A549 (cell line): ENCODE measurements around the gene CTNNBIP1. TPM values are rescaled to one million over a fixed set of nuclear protein-coding genes. Genes with fewer than 3 reads are reported as not detected.

Experiments
- ATAC-seq, 2 experiments: fragments of 200-7000 bp in 1 of 2; fragments of >200 bp in 1 of 2; cut with Nextera tagmentation in 1 of 2; cut with Tn5 transposase in 1 of 2; 3 replicates each; pipeline versions ENCODE4 v1.8.0 to v1.9.1; 2018 to 2020; ENCODE audit warnings: mild to moderate bottlenecking in 1 of 2, moderate library complexity in 1 of 2
- CTCF ChIA-PET: fragments of 300-600 bp; sonication (Branson Sonifier 250); formaldehyde crosslinking; extraction: SDS; loops from one replicate; lab custom pipeline; 2021; ENCODE audit warnings: antibody characterized with exemption, inconsistent platforms; lab: Yijun Ruan, JAX
- POLR2A ChIA-PET: fragments of 350-600 bp; formaldehyde crosslinking; extraction: SDS; loops from one replicate; lab custom pipeline; 2021; ENCODE audit warnings: antibody characterized with exemption, inconsistent platforms; lab: Yijun Ruan, JAX
- DNase-seq, 2 experiments: peaks; one replicate each; pipeline versions ENCODE4 v3.0.0 to v3.0.0-alpha.2; 2011 to 2016; ENCODE audit warnings: low read depth in 1 of 2, low spot score in 1 of 2
- FAIRE-seq: peaks from 2 replicates; lab custom pipeline; 2011; peaks lifted over from hg19 to GRCh38; lab: Jason Lieb, UNC
- H3K27ac ChIP-seq, 2 experiments: fragments of >200 bp; sonication (Bioruptor Twin); formaldehyde crosslinking; 3 replicates each; pipeline ENCODE4 v1.5.1; 2016 to 2017
- H3K4me1 ChIP-seq: fragments of >200 bp; sonication (Bioruptor Twin); formaldehyde crosslinking; 3 replicates; pipeline ENCODE4 v1.6.1; 2016
- H3K4me2 ChIP-seq: fragments of >200 bp; sonication (Bioruptor Twin); formaldehyde crosslinking; 3 replicates; pipeline ENCODE4 v1.6.1; 2016
- H3K4me3 ChIP-seq: fragments of >200 bp; sonication (Bioruptor Twin); formaldehyde crosslinking; 3 replicates; pipeline ENCODE4 v1.5.1; 2016
- H3K9me3 ChIP-seq: fragments of >200 bp; sonication (Bioruptor Twin); formaldehyde crosslinking; 3 replicates; pipeline ENCODE4 v1.6.1; 2016
- BHLHE40 ChIP-seq: IDR thresholded peaks from 2 replicates; pipeline ENCODE4 v1.6.1; 2012; ENCODE audit warnings: low read depth, low read length, inconsistent platforms
- CBX8 ChIP-seq: fragments of 200-600 bp; sonication (generic); IDR thresholded peaks from 2 replicates; pipeline ENCODE4 v1.6.1; 2016
- CHD4 ChIP-seq: fragments of 200-600 bp; sonication (generic); IDR thresholded peaks from 2 replicates; pipeline ENCODE4 v1.6.1; 2016; ENCODE audit warnings: antibody characterized with exemption, mild to moderate bottlenecking, borderline replicate concordance
- EP300 ChIP-seq, 2 experiments: fragments of >200 bp; sonication (Bioruptor Twin); formaldehyde crosslinking; IDR thresholded peaks; 2 replicates in 1 of 2; 3 replicates in 1 of 2; pipeline ENCODE4 v1.6.1; 2016 to 2017
- ESRRA ChIP-seq: fragments of 150-350 bp; IDR thresholded peaks from 2 replicates; pipeline ENCODE4 v1.6.1; 2014; ENCODE audit warnings: mild to moderate bottlenecking, low read length, borderline replicate concordance
- FOSB ChIP-seq: fragments of 250-450 bp; sonication (Bioruptor Pico); IDR thresholded peaks from 2 replicates; pipeline ENCODE4 v1.5.0; 2020; ENCODE audit warnings: mild to moderate bottlenecking, moderate library complexity
- FOXS1 ChIP-seq: fragments of 250-450 bp; sonication (Bioruptor Pico); IDR thresholded peaks from 2 replicates; pipeline ENCODE4 v1.5.0; 2020; ENCODE audit warnings: mild to moderate bottlenecking, moderate library complexity
- HDAC2 ChIP-seq: fragments of 200-600 bp; sonication (generic); IDR thresholded peaks from 2 replicates; pipeline ENCODE4 v1.6.1; 2016
- HOXA7 ChIP-seq: fragments of 250-450 bp; sonication (Bioruptor Pico); IDR thresholded peaks from 2 replicates; pipeline ENCODE4 v1.5.0; 2020; ENCODE audit warnings: mild to moderate bottlenecking, moderate library complexity
- HOXB5 ChIP-seq: fragments of 250-450 bp; sonication (Bioruptor Pico); IDR thresholded peaks from 2 replicates; pipeline ENCODE4 v1.5.0; 2020; ENCODE audit warnings: mild to moderate bottlenecking, moderate library complexity
- JUN ChIP-seq, 2 experiments: fragments of >200 bp; sonication (Bioruptor Twin); formaldehyde crosslinking; IDR thresholded peaks; 2 replicates in 1 of 2; 3 replicates in 1 of 2; pipeline ENCODE4 v1.6.1; 2016 to 2017
- MAFK ChIP-seq: fragments of 450-650 bp; IDR thresholded peaks from 2 replicates; pipeline ENCODE4 v1.6.1; 2014; ENCODE audit not compliant: partially characterized antibody
- MYC ChIP-seq: IDR thresholded peaks from 2 replicates; pipeline ENCODE4 v1.6.1; 2012; ENCODE audit warnings: mild to moderate bottlenecking, inconsistent platforms, low read length, improper control_type of control experiment, borderline replicate concordance
- NR3C1 ChIP-seq: fragments of >200 bp; sonication (Bioruptor Twin); formaldehyde crosslinking; IDR thresholded peaks from 3 replicates; pipeline ENCODE4 v1.6.1; 2017
- RARB ChIP-seq: fragments of 250-450 bp; sonication (Bioruptor Pico); IDR thresholded peaks from 2 replicates; pipeline ENCODE4 v1.8.0; 2021; ENCODE audit warnings: mild to moderate bottlenecking, moderate library complexity
- RFX5 ChIP-seq: fragments of 450-650 bp; IDR thresholded peaks from 2 replicates; pipeline ENCODE4 v1.7.1; 2014; ENCODE audit warnings: antibody characterized with exemption, mild to moderate bottlenecking, moderate library complexity
- SREBF2 ChIP-seq: fragments of 450-650 bp; IDR thresholded peaks from 2 replicates; pipeline ENCODE4 v1.6.1; 2014; ENCODE audit warnings: mild to moderate bottlenecking, moderate library complexity
- TFCP2L1 ChIP-seq: fragments of 250-450 bp; sonication (Bioruptor Pico); IDR thresholded peaks from 2 replicates; pipeline ENCODE4 v1.5.0; 2021; ENCODE audit warnings: mild to moderate bottlenecking
- ZC3H11A ChIP-seq: fragments of 450-650 bp; IDR thresholded peaks from 2 replicates; pipeline ENCODE4 v1.6.1; 2014; ENCODE audit warnings: antibody characterized with exemption, mild to moderate bottlenecking
- ZSCAN20 ChIP-seq: fragments of 250-450 bp; sonication (Bioruptor Pico); IDR thresholded peaks from 2 replicates; pipeline ENCODE4 v1.8.0; 2022; ENCODE audit warnings: mild to moderate bottlenecking, moderate library complexity
- WGBS: methylation state at CpG from one replicate; pipeline ENCODE4 v1.1.6; 2017; ENCODE audit errors: missing lambda C conversion rate; 5-methylcytosine and 5-hydroxymethylcytosine counted together
- polyA plus RNA-seq, 4 experiments: library from polyadenylated mRNA; depleted of rRNA in 3 of 4; stranded (reverse); fragments of >200 nt; fragmentation: RNase III in 1 of 4; extraction: RNeasy Plus Mini Kit Qiagen cat#74134 plus additional on column Dnase treatment in 1 of 4; gene quantifications; 2 replicates in 3 of 4; 3 replicates in 1 of 4; pipeline ENCODE4 v1.2.3, GENCODE V29; 2011 to 2017
- TF ChIP-seq, protein P1 (sequence below): fragments of 200-600 bp; sonication (generic); IDR thresholded peaks from 2 replicates; pipeline ENCODE4 v1.6.1; 2016; ENCODE audit warnings: antibody characterized with exemption, mild to moderate bottlenecking, moderate library complexity
- TF ChIP-seq, protein P2 (sequence below): fragments of 250-450 bp; sonication (Bioruptor Pico); IDR thresholded peaks from 2 replicates; pipeline ENCODE4 v1.5.0; 2020; ENCODE audit warnings: low read depth, mild to moderate bottlenecking, moderate library complexity
- TF ChIP-seq, protein P3 (sequence below): fragments of >200 bp; sonication (Bioruptor Twin); formaldehyde crosslinking; IDR thresholded peaks from 2 replicates; pipeline ENCODE4 v1.6.1; 2016
- TF ChIP-seq, protein P4 (sequence below): fragments of 450-650 bp; IDR thresholded peaks from 2 replicates; pipeline ENCODE4 v1.6.1; 2014; ENCODE audit warnings: antibody characterized with exemption

The CTNNBIP1 gene
- polyA plus RNA-seq, 2 of the 4 experiments (the other 2 are of a cell fraction) = 5.6 to 10.4 TPM

DNA sequence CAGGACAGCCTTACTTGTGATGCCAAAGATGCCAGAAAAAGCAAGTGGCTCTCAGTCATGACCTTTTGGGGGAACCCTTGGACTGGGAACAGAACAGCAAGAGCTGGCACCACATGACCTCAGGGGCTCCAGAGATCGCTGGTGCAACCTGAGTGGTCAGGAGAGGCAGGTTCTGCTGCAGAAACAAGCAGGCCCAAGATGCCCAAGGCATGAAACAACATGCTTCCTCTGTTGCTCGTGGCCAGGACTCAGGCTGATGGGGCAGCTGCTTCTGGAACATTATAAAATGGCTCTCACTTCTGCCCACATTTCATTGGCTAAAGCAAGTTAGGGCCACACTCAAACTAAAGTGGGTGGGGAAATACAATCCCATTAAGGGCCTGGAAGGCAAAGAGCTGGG lies 68.6 kb downstream of the CTNNBIP1 start:
- no peak overlapping the region for H3K4me2 ChIP-seq
- H3K9me3 ChIP-seq = no peaks in the 10 kb centered on the region
- POLR2A ChIA-PET = no interaction called here
- 38% methylated on average over 2 of the region's 2 CpGs for WGBS
- no peak overlapping the region for H3K27ac ChIP-seq
- CTCF ChIA-PET = interaction anchor here (1.0 to 2.8 kb wide), 3 partner anchors 27 to 59 kb away, joined by 3 to 9 read pairs (median 4); no protein-coding TSS in a partner anchor
- no peak for TF ChIP-seq NR3C1
- no peak for TF ChIP-seq HDAC2
- TF ChIP-seq BHLHE40 = no peak
- TF ChIP-seq ESRRA = no peak
- TF ChIP-seq ZC3H11A = no peak
- no peak for TF ChIP-seq ZSCAN20 (CRISPR knock-in tag)
- no peak for TF ChIP-seq MAFK
- TF ChIP-seq TFCP2L1 (CRISPR knock-in tag) = no peak
- no peak for TF ChIP-seq HOXA7
- TF ChIP-seq RFX5 = no peak
- TF ChIP-seq EP300 (IDR thresholded peaks at IDR 0.05) = no peak
- TF ChIP-seq, protein P1, sequence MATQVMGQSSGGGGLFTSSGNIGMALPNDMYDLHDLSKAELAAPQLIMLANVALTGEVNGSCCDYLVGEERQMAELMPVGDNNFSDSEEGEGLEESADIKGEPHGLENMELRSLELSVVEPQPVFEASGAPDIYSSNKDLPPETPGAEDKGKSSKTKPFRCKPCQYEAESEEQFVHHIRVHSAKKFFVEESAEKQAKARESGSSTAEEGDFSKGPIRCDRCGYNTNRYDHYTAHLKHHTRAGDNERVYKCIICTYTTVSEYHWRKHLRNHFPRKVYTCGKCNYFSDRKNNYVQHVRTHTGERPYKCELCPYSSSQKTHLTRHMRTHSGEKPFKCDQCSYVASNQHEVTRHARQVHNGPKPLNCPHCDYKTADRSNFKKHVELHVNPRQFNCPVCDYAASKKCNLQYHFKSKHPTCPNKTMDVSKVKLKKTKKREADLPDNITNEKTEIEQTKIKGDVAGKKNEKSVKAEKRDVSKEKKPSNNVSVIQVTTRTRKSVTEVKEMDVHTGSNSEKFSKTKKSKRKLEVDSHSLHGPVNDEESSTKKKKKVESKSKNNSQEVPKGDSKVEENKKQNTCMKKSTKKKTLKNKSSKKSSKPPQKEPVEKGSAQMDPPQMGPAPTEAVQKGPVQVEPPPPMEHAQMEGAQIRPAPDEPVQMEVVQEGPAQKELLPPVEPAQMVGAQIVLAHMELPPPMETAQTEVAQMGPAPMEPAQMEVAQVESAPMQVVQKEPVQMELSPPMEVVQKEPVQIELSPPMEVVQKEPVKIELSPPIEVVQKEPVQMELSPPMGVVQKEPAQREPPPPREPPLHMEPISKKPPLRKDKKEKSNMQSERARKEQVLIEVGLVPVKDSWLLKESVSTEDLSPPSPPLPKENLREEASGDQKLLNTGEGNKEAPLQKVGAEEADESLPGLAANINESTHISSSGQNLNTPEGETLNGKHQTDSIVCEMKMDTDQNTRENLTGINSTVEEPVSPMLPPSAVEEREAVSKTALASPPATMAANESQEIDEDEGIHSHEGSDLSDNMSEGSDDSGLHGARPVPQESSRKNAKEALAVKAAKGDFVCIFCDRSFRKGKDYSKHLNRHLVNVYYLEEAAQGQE = no peak
- TF ChIP-seq, protein P2, sequence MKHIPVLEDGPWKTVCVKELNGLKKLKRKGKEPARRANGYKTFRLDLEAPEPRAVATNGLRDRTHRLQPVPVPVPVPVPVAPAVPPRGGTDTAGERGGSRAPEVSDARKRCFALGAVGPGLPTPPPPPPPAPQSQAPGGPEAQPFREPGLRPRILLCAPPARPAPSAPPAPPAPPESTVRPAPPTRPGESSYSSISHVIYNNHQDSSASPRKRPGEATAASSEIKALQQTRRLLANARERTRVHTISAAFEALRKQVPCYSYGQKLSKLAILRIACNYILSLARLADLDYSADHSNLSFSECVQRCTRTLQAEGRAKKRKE = no peak
- no peak for TF ChIP-seq HOXB5
- no peak for TF ChIP-seq FOSB
- no peak for TF ChIP-seq JUN (IDR thresholded peaks at IDR 0.05)
- TF ChIP-seq, protein P3, sequence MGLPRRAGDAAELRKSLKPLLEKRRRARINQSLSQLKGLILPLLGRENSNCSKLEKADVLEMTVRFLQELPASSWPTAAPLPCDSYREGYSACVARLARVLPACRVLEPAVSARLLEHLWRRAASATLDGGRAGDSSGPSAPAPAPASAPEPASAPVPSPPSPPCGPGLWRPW = no peak
- TF ChIP-seq MYC = no peak
- H3K4me3 ChIP-seq = no peak overlapping the region
- DNase-seq (no peak), ATAC-seq (no peak), FAIRE-seq (no peak)
- H3K4me1 ChIP-seq = 0 out of 3 replicates have a peak, but pooled peaks cover 4% of the 10 kb centered on the region

DNA sequence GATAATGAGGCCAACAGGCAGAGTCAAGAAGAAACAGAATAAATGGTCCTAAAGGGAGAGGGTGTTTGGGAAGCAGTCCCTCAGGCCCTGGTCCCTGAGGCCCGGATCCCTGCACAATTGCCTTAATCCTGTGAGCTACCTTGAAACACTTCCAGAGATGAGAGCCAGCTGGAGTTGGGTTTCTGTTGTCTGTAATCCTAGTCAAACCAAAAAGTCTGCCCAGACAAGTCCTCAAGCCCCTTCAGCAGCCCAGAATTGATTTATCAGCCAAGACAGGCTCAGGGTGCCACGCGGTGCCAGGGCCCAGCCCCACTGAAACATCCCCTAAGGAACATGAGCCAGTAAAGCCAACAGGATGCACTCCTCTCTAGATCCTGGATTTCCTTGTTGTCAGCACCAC lies 69.9 kb downstream of the CTNNBIP1 start:
- 67% methylated on average over 2 of the region's 3 CpGs for WGBS
- Histone ChIP-seq H3K4me3 (no peak overlapping the region), H3K4me2 (no peak overlapping the region), H3K4me1 (0 out of 3 replicates have a peak, but pooled peaks cover 4% of the 10 kb centered on the region), H3K9me3 (no peaks in the 10 kb centered on the region), H3K27ac (no peak overlapping the region)
- TF ChIP-seq FOXS1 (CRISPR knock-in tag) (no peak), SREBF2 (no peak), RARB (no peak), CBX8 (no peak), CHD4 (no peak)
- TF ChIP-seq, protein P4, sequence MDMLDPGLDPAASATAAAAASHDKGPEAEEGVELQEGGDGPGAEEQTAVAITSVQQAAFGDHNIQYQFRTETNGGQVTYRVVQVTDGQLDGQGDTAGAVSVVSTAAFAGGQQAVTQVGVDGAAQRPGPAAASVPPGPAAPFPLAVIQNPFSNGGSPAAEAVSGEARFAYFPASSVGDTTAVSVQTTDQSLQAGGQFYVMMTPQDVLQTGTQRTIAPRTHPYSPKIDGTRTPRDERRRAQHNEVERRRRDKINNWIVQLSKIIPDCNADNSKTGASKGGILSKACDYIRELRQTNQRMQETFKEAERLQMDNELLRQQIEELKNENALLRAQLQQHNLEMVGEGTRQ = no peak
- DNase-seq (no peak), ATAC-seq (no peak), FAIRE-seq (no peak)
- ChIA-PET CTCF (interaction anchor here (0.6 kb wide), 1 partner anchor 58 kb away, joined by 3 read pairs; no protein-coding TSS in a partner anchor), POLR2A (no interaction called here)
